ENCODE data around the gene CELF2.
A peak's percentile ranks its signal among the peaks of the same experiment; 100 is the strongest.

CELF2 gene

GRCh38 chr10:11367505-11367904 is 349.8 kb downstream of the CELF2 start:
- DNase-seq: no peak

- DNase-seq: no peak
These were observed 356.1 kb downstream of the CELF2 start for GRCh38 chr10:11373717-11374171.

- no peak for DNase-seq
These were observed 359.6 kb downstream of the CELF2 start for GRCh38 chr10:11377267-11377666.

- no peak for DNase-seq
These were observed 361.2 kb downstream of the CELF2 start for GRCh38 chr10:11378835-11379234.

- DNase-seq: peak; percentile 4
These were observed 362.1 kb downstream of the CELF2 start for GRCh38 chr10:11379771-11380170.

- DNase-seq: no peak
These were observed 363.4 kb downstream of the CELF2 start for GRCh38 chr10:11381023-11381422.

- DNase-seq: no peak
These were observed 363.8 kb downstream of the CELF2 start for GRCh38 chr10:11381511-11381910.

- DNase-seq: no peak
These were observed 364.5 kb downstream of the CELF2 start for GRCh38 chr10:11382187-11382586.

GRCh38 chr10:11386044-11386443 is 368.4 kb downstream of the CELF2 start:
- DNase-seq: no peak

Measured in NCI-H1105 treated with DMSO at 0.1 percent for 48 hours (cell line).